SK-N-SH treated with all-trans-retinoic acid at 6 μM for 48 hours (cell line): Measurements from ENCODE around the gene DNAL4.

Source experiments
- ATAC-seq: fragments of 200-7000 bp; cut with Tn5 transposase; 3 replicates; pipeline ENCODE4 v1.9.1; 2020; ENCODE audit warnings: mild to moderate bottlenecking, moderate library complexity
- ARNTL ChIP-seq: fragments of 450-650 bp; formaldehyde crosslinking; IDR thresholded peaks from 2 replicates; pipeline ENCODE4 v1.5.0; 2020; ENCODE audit warnings: low read depth, mild to moderate bottlenecking, moderate library complexity, borderline replicate concordance
- BACH2 ChIP-seq: fragments of 250-450 bp; sonication (Bioruptor Pico); IDR thresholded peaks from 2 replicates; pipeline ENCODE4 v1.9.0; 2021; ENCODE audit warnings: mild to moderate bottlenecking, borderline replicate concordance
- CSDC2 ChIP-seq: fragments of 250-450 bp; sonication (Bioruptor Pico); IDR thresholded peaks from 2 replicates; pipeline ENCODE4 v1.5.0; 2020; ENCODE audit warnings: mild to moderate bottlenecking, moderate library complexity
- ESRRG ChIP-seq: fragments of 250-450 bp; sonication (Bioruptor Pico); IDR thresholded peaks from 2 replicates; pipeline ENCODE4 v1.6.1; 2021; ENCODE audit warnings: mild to moderate bottlenecking
- GLIS3 ChIP-seq: fragments of 250-450 bp; sonication (Bioruptor Pico); IDR thresholded peaks from 2 replicates; pipeline ENCODE4 v1.5.0; 2020; ENCODE audit warnings: mild to moderate bottlenecking, moderate library complexity
- ISL1 ChIP-seq: fragments of 250-450 bp; sonication (Bioruptor Pico); IDR thresholded peaks from 2 replicates; pipeline ENCODE4 v2.1.2; 2022; ENCODE audit warnings: mild to moderate bottlenecking, moderate library complexity
- OSR1 ChIP-seq: fragments of 250-450 bp; sonication (Bioruptor Pico); IDR thresholded peaks from 2 replicates; pipeline ENCODE4 v1.8.0; 2022; ENCODE audit warnings: moderate library complexity, mild to moderate bottlenecking, inconsistent platforms
- PPARA ChIP-seq: fragments of 250-450 bp; sonication (Bioruptor Pico); IDR thresholded peaks from 2 replicates; pipeline ENCODE4 v1.5.0; 2020; ENCODE audit warnings: mild to moderate bottlenecking, borderline replicate concordance
- RARB ChIP-seq: fragments of 250-450 bp; sonication (Bioruptor Pico); IDR thresholded peaks from 2 replicates; pipeline ENCODE4 v1.8.0; 2021; ENCODE audit warnings: mild to moderate bottlenecking, moderate library complexity
- SNAI2 ChIP-seq: fragments of 250-450 bp; sonication (Bioruptor Pico); IDR thresholded peaks from 2 replicates; pipeline ENCODE4 v1.5.0; 2020; ENCODE audit warnings: mild to moderate bottlenecking, moderate library complexity
- TCF4 ChIP-seq: fragments of 250-450 bp; sonication (Bioruptor Pico); IDR thresholded peaks from 2 replicates; pipeline ENCODE4 v1.8.0; 2021; ENCODE audit warnings: mild to moderate bottlenecking, moderate library complexity, borderline replicate concordance
- ZFP3 ChIP-seq: fragments of 250-450 bp; sonication (Bioruptor Pico); IDR thresholded peaks from 2 replicates; pipeline ENCODE4 v1.5.0; 2020; ENCODE audit warnings: mild to moderate bottlenecking, moderate library complexity
- ZFP30 ChIP-seq: fragments of 450-650 bp; formaldehyde crosslinking; IDR thresholded peaks from 2 replicates; pipeline ENCODE4 v1.5.0; 2022; ENCODE audit warnings: mild to moderate bottlenecking, moderate library complexity
- ZNF565 ChIP-seq: fragments of 450-650 bp; formaldehyde crosslinking; conservative IDR thresholded peaks from 2 replicates; pipeline ENCODE4 v1.5.0; 2020; ENCODE audit warnings: low read depth, mild to moderate bottlenecking, moderate library complexity
- ZNF70 ChIP-seq: fragments of 450-650 bp; formaldehyde crosslinking; IDR thresholded peaks from 2 replicates; pipeline ENCODE4 v1.5.0; 2020; ENCODE audit warnings: mild to moderate bottlenecking, moderate library complexity
- ZNF8 ChIP-seq: fragments of 450-650 bp; formaldehyde crosslinking; IDR thresholded peaks from 2 replicates; pipeline ENCODE4 v1.5.0; 2020; ENCODE audit warnings: mild to moderate bottlenecking, moderate library complexity
- TF ChIP-seq, protein P1 (sequence below): fragments of 250-450 bp; sonication (Bioruptor Pico); IDR thresholded peaks from 2 replicates; pipeline ENCODE4 v1.5.1; 2021; ENCODE audit warnings: mild to moderate bottlenecking, moderate library complexity
- TF ChIP-seq, protein P2 (sequence below): fragments of 250-450 bp; sonication (Bioruptor Pico); IDR thresholded peaks from 2 replicates; pipeline ENCODE4 v1.8.0; 2020; ENCODE audit warnings: mild to moderate bottlenecking, moderate library complexity, borderline replicate concordance
- TF ChIP-seq, protein P3 (sequence below): fragments of 250-450 bp; sonication (Bioruptor Pico); IDR thresholded peaks from 2 replicates; pipeline ENCODE4 v1.8.0; 2021; ENCODE audit warnings: low read depth, mild to moderate bottlenecking, moderate library complexity, borderline replicate concordance
- TF ChIP-seq, protein P4 (sequence below): fragments of 250-450 bp; sonication (Bioruptor Pico); IDR thresholded peaks from 2 replicates; pipeline ENCODE4 v1.5.0; 2020; ENCODE audit warnings: mild to moderate bottlenecking, moderate library complexity

The DNAL4 gene

DNA sequence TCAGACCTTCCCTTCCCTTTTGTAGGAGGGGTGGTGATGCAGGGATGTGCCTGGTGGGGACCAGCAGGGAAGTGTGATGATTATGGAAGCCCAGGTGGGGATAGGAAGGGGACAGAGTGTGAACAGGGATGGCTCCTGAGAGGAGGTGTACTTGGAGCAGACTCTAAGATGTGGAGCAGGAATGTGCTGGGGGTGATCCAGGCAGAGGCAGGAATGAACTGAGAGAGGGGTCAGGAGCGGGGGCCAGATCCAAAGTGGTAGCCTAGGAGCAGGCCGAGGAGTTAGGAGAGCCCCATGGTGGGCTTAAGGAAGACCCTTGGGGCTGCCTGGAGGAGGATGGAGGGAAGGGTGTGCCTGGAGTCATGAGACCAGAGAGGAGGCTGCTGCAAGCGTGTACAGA, 46.2 kb upstream of the DNAL4 start:
- no peak for ATAC-seq
- TF ChIP-seq ZNF565 (CRISPR knock-in tag) (no peak), ZNF70 (CRISPR knock-in tag) (no peak), ARNTL (CRISPR knock-in tag) (no peak), BACH2 (CRISPR knock-in tag) (no peak), RARB (CRISPR knock-in tag) (no peak), ESRRG (CRISPR knock-in tag) (no peak), ZFP3 (no peak), CSDC2 (CRISPR knock-in tag) (no peak)
- TF ChIP-seq, protein P1, sequence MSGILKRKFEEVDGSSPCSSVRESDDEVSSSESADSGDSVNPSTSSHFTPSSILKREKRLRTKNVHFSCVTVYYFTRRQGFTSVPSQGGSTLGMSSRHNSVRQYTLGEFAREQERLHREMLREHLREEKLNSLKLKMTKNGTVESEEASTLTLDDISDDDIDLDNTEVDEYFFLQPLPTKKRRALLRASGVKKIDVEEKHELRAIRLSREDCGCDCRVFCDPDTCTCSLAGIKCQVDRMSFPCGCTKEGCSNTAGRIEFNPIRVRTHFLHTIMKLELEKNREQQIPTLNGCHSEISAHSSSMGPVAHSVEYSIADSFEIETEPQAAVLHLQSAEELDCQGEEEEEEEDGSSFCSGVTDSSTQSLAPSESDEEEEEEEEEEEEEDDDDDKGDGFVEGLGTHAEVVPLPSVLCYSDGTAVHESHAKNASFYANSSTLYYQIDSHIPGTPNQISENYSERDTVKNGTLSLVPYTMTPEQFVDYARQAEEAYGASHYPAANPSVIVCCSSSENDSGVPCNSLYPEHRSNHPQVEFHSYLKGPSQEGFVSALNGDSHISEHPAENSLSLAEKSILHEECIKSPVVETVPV (CRISPR knock-in tag): no peak
- TF ChIP-seq, all 23 proteins: peak for 0

DNA sequence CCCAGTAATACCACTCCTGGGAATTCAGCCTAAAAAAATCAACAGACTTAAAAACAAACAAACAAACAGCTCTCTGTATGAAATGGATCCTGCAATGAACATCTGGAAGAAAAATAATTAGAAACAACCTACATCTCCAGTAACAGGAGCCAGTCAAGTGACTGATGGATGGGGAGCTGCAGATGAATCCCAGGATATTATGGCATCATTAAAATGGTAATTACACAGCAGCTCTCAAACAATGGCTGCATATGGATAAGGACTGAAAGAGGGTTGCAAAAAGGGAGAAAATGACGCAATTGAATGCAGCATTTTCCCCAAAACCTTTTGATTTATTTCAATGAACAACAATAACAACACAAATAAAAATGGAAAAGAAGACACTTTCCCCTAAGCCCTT, 45.7 kb upstream of the DNAL4 start:
- no peak for TF ChIP-seq ZNF8 (CRISPR knock-in tag)
- no peak for TF ChIP-seq ZNF70 (CRISPR knock-in tag)
- no peak for TF ChIP-seq SNAI2

DNA sequence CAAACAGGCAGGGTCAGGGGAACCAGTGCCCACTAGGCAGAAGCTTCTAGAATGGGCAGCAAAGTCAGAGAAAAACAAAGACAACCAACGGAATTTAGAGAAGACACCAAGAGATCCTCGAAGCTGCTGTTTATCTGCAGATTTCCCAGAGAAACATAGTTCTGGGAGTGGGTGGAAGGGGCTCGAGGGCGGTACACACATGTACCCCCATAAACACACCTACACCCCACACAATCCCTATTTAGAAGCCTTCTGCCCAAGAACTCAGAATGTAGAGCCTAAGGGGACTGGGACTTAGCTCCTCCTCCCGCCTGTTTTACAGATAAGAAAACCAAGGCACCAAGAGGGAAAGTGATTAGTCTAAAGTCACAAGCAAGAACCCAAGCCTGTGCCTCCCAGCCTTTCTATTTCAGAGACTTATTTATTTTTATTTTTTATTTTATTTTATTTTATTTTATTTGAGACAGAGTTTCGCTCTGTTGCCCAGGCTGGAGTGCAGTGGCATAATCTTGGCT, 43.5 kb upstream of the DNAL4 start:
- no peak for ATAC-seq
- TF ChIP-seq ZNF70 (CRISPR knock-in tag) (no peak), OSR1 (no peak), ZNF8 (CRISPR knock-in tag) (no peak), ISL1 (CRISPR knock-in tag) (no peak), BACH2 (CRISPR knock-in tag) (no peak)
- TF ChIP-seq, protein P2, sequence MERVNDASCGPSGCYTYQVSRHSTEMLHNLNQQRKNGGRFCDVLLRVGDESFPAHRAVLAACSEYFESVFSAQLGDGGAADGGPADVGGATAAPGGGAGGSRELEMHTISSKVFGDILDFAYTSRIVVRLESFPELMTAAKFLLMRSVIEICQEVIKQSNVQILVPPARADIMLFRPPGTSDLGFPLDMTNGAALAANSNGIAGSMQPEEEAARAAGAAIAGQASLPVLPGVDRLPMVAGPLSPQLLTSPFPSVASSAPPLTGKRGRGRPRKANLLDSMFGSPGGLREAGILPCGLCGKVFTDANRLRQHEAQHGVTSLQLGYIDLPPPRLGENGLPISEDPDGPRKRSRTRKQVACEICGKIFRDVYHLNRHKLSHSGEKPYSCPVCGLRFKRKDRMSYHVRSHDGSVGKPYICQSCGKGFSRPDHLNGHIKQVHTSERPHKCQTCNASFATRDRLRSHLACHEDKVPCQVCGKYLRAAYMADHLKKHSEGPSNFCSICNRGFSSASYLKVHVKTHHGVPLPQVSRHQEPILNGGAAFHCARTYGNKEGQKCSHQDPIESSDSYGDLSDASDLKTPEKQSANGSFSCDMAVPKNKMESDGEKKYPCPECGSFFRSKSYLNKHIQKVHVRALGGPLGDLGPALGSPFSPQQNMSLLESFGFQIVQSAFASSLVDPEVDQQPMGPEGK (CRISPR knock-in tag): no peak
- TF ChIP-seq, protein P3, sequence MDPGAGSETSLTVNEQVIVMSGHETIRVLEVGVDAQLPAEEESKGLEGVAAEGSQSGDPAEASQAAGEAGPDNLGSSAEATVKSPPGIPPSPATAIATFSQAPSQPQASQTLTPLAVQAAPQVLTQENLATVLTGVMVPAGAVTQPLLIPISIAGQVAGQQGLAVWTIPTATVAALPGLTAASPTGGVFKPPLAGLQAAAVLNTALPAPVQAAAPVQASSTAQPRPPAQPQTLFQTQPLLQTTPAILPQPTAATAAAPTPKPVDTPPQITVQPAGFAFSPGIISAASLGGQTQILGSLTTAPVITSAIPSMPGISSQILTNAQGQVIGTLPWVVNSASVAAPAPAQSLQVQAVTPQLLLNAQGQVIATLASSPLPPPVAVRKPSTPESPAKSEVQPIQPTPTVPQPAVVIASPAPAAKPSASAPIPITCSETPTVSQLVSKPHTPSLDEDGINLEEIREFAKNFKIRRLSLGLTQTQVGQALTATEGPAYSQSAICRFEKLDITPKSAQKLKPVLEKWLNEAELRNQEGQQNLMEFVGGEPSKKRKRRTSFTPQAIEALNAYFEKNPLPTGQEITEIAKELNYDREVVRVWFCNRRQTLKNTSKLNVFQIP (CRISPR knock-in tag): no peak

More for the DNA sequence above, 45.7 kb upstream of the DNAL4 start:
- no peak for ATAC-seq

DNA sequence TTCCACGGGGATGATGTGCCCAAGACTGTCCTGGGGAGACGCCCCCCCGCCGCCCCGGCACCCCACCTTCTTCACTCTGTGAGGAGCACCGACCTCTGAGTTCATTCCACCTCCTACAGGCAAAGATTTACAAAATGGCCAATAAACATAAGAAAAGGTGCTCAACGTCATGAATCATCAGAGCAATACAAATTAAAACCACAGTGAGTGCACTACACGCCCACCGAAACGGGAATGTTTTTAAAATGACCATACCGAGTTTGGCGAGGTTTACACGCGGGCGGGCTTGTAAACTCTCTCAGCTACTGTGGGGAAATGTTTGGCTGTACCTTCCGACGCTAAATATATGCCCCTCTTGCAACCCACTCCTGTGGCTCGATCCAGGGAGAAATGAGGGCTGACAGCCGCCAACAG, 42.0 kb upstream of the DNAL4 start:
- ATAC-seq: no peak
- TF ChIP-seq TCF4 (CRISPR knock-in tag): no peak
- no peak for TF ChIP-seq ZNF565 (CRISPR knock-in tag)
- TF ChIP-seq, protein P2 (CRISPR knock-in tag): no peak
- no peak for TF ChIP-seq BACH2 (CRISPR knock-in tag)
- TF ChIP-seq RARB (CRISPR knock-in tag): no peak
- no peak for TF ChIP-seq ZFP3
- TF ChIP-seq ISL1 (CRISPR knock-in tag): no peak
- TF ChIP-seq, protein P3 (CRISPR knock-in tag): no peak
- TF ChIP-seq ESRRG (CRISPR knock-in tag): no peak
- TF ChIP-seq, all 23 proteins: peak for 0

DNA sequence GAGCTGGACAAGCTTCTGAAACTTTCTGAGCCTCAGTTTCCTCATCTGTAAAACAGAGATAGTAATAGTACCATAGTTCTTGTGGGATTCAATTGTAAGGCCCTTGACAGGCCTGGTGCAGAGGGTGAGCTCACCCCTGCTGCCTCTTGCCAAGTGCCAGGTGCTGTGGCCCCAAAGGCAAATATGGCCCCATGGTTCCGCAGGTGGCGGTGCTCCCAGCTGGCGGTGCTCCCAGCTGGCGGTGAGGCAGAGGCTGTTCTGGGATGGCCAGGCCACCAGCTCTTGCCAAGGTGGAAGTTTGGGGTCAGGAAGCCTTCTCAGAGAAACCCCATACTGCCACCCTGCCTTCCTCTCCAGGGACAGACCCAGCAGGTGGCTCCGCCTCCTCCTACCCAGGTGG, 41.0 kb upstream of the DNAL4 start:
- no peak for ATAC-seq
- no peak for TF ChIP-seq SNAI2
- TF ChIP-seq ISL1 (CRISPR knock-in tag): no peak
- no peak for TF ChIP-seq TCF4 (CRISPR knock-in tag)
- no peak for TF ChIP-seq ZNF70 (CRISPR knock-in tag)
- no peak for TF ChIP-seq ZNF565 (CRISPR knock-in tag)
- TF ChIP-seq ZFP30 (CRISPR knock-in tag): no peak
- no peak for TF ChIP-seq PPARA
- no peak for TF ChIP-seq OSR1
- no peak for TF ChIP-seq GLIS3 (CRISPR knock-in tag)
- TF ChIP-seq, protein P4, sequence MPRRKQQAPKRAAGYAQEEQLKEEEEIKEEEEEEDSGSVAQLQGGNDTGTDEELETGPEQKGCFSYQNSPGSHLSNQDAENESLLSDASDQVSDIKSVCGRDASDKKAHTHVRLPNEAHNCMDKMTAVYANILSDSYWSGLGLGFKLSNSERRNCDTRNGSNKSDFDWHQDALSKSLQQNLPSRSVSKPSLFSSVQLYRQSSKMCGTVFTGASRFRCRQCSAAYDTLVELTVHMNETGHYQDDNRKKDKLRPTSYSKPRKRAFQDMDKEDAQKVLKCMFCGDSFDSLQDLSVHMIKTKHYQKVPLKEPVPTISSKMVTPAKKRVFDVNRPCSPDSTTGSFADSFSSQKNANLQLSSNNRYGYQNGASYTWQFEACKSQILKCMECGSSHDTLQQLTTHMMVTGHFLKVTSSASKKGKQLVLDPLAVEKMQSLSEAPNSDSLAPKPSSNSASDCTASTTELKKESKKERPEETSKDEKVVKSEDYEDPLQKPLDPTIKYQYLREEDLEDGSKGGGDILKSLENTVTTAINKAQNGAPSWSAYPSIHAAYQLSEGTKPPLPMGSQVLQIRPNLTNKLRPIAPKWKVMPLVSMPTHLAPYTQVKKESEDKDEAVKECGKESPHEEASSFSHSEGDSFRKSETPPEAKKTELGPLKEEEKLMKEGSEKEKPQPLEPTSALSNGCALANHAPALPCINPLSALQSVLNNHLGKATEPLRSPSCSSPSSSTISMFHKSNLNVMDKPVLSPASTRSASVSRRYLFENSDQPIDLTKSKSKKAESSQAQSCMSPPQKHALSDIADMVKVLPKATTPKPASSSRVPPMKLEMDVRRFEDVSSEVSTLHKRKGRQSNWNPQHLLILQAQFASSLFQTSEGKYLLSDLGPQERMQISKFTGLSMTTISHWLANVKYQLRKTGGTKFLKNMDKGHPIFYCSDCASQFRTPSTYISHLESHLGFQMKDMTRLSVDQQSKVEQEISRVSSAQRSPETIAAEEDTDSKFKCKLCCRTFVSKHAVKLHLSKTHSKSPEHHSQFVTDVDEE (CRISPR knock-in tag): no peak
